MM.1S (cell line): ENCODE measurements around the gene SMYD2.

Source experiments
- DNase-seq: peaks from one replicate; pipeline ENCODE4 v3.0.0-alpha.2; 2015
- H2AFZ ChIP-seq: fragments of 300-600 bp; sonication (generic); 2 replicates; pipeline ENCODE4 v1.6.0; 2016; ENCODE audit warnings: antibody characterized with exemption, low read length
- H3F3A ChIP-seq: fragments of 300-600 bp; sonication (generic); 2 replicates; pipeline ENCODE4 v1.6.1; 2016; ENCODE audit warnings: mild to moderate bottlenecking, antibody characterized with exemption, low read length, moderate library complexity, mixed read lengths; ENCODE audit not compliant: insufficient read depth
- H3K27ac ChIP-seq: fragments of 300-600 bp; sonication (generic); 2 replicates; pipeline ENCODE4 v1.5.1; 2016; ENCODE audit warnings: mild to moderate bottlenecking, low read length
- H3K27me3 ChIP-seq: fragments of 300-600 bp; sonication (generic); replicated peaks from 2 replicates; pipeline ENCODE4 v1.6.0; 2016; ENCODE audit warnings: low read length; ENCODE audit not compliant: insufficient read depth
- H3K36me3 ChIP-seq: fragments of 300-600 bp; sonication (generic); replicated peaks from 2 replicates; pipeline ENCODE4 v1.6.1; 2016; ENCODE audit warnings: mild to moderate bottlenecking, low read length, mixed read lengths; ENCODE audit not compliant: insufficient read depth
- H3K4me1 ChIP-seq: fragments of 300-600 bp; sonication (generic); 2 replicates; pipeline ENCODE4 v1.6.1; 2016; ENCODE audit warnings: low read length, mixed read lengths
- H3K4me2 ChIP-seq: fragments of 300-600 bp; sonication (generic); 2 replicates; pipeline ENCODE4 v1.6.0; 2016; ENCODE audit warnings: low read depth, low read length
- H3K4me3 ChIP-seq: fragments of 300-600 bp; sonication (generic); 2 replicates; pipeline ENCODE4 v1.5.1; 2016; ENCODE audit warnings: low read length, mixed read lengths
- H3K79me2 ChIP-seq: fragments of 300-600 bp; sonication (generic); 2 replicates; pipeline ENCODE4 v1.6.1; 2016; ENCODE audit warnings: mixed run types, low read length, mixed read lengths
- H3K9ac ChIP-seq: fragments of 300-600 bp; sonication (generic); 2 replicates; pipeline ENCODE4 v1.6.1; 2016; ENCODE audit warnings: low read length, mixed read lengths
- H3K9me2 ChIP-seq: fragments of 300-600 bp; sonication (generic); replicated peaks from 2 replicates; pipeline ENCODE4 v1.6.1; 2016; ENCODE audit warnings: mild to moderate bottlenecking, low read length, mixed read lengths; ENCODE audit not compliant: insufficient read depth
- H3K9me3 ChIP-seq: fragments of 300-600 bp; sonication (generic); replicated peaks from 2 replicates; pipeline ENCODE4 v1.6.1; 2016; ENCODE audit warnings: mild to moderate bottlenecking, low read length, mixed read lengths; ENCODE audit not compliant: insufficient read depth
- H4K20me1 ChIP-seq: fragments of 300-600 bp; sonication (generic); 2 replicates; pipeline ENCODE4 v1.6.1; 2016; ENCODE audit warnings: mild to moderate bottlenecking, low read length, moderate library complexity, mixed read lengths; ENCODE audit not compliant: insufficient read depth
- CTCF ChIP-seq: fragments of 300-600 bp; sonication (generic); IDR thresholded peaks from 2 replicates; pipeline ENCODE4 v1.5.1; 2016; ENCODE audit warnings: antibody characterized with exemption, low read length, mixed read lengths
- EZH2 ChIP-seq: fragments of 300-600 bp; sonication (generic); optimal IDR thresholded peaks from 2 replicates; pipeline ENCODE3; 2017; ENCODE audit warnings: low read depth, mild to moderate bottlenecking, antibody characterized with exemption, low read length, mixed read lengths
- EZH2phosphoT487 ChIP-seq: fragments of 300-600 bp; sonication (generic); IDR thresholded peaks from 2 replicates; pipeline ENCODE4 v1.6.1; 2018; ENCODE audit warnings: antibody characterized with exemption, low read length

SMYD2 gene

GRCh38 chr1:214335567-214335966, 54.6 kb downstream of the SMYD2 start:
- Histone ChIP-seq H3K27ac (no peak overlapping the region), H3K9ac (no peak overlapping the region), H3K4me1 (peaks cover 9% of the 10 kb centered on the region), H3K4me3 (no peak overlapping the region), H3K9me2 (no peaks in the 10 kb centered on the region), H3K27me3 (no peaks in the 10 kb centered on the region), H3K9me3 (no peaks in the 10 kb centered on the region), H3K36me3 (no peaks in the 10 kb centered on the region), H2AFZ (no peak overlapping the region), H4K20me1 (no peaks in the 10 kb centered on the region), H3F3A (no peaks in the 10 kb centered on the region), H3K4me2 (no peak overlapping the region), H3K79me2 (no peaks in the 10 kb centered on the region)
- no peak for DNase-seq
- no peak for TF ChIP-seq EZH2phosphoT487
- TF ChIP-seq EZH2 = no peak
- TF ChIP-seq CTCF = no peak

GRCh38 chr1:214337015-214337414, 56.1 kb downstream of the SMYD2 start:
- no peaks in the 10 kb centered on the region for H3K9me2 ChIP-seq
- no peaks in the 10 kb centered on the region for H3K36me3 ChIP-seq
- H3K79me2 ChIP-seq = no peaks in the 10 kb centered on the region
- no peaks in the 10 kb centered on the region for H3K9me3 ChIP-seq
- H3K27ac ChIP-seq = no peak overlapping the region
- H2AFZ ChIP-seq = no peak overlapping the region
- no peaks in the 10 kb centered on the region for H3F3A ChIP-seq
- H3K4me1 ChIP-seq = peaks cover 9% of the 10 kb centered on the region
- H3K27me3 ChIP-seq = no peaks in the 10 kb centered on the region
- TF ChIP-seq EZH2 (no peak), CTCF (no peak), EZH2phosphoT487 (no peak)
- no peaks in the 10 kb centered on the region for H4K20me1 ChIP-seq
- H3K4me2 ChIP-seq = no peak overlapping the region
- no peak overlapping the region for H3K4me3 ChIP-seq
- DNase-seq = no peak
- H3K9ac ChIP-seq = no peak overlapping the region

- no peak for DNase-seq
- Histone ChIP-seq H3K9me2 (no peaks in the 10 kb centered on the region), H3K9me3 (no peaks in the 10 kb centered on the region), H3K79me2 (no peaks in the 10 kb centered on the region), H3K27me3 (no peaks in the 10 kb centered on the region), H3K27ac (no peak overlapping the region), H3K4me2 (no peak overlapping the region), H3K4me3 (no peak overlapping the region), H3K36me3 (no peaks in the 10 kb centered on the region), H3K9ac (no peak overlapping the region), H4K20me1 (no peaks in the 10 kb centered on the region), H2AFZ (no peak overlapping the region), H3K4me1 (peaks cover 9% of the 10 kb centered on the region), H3F3A (no peaks in the 10 kb centered on the region)
- TF ChIP-seq EZH2 (no peak), EZH2phosphoT487 (no peak), CTCF (no peak)
Observed at GRCh38 chr1:214337511-214337910, 56.6 kb downstream of the SMYD2 start.
